Aorta (tissue), 5 donors: ENCODE results near the gene METTL23. TPM values are rescaled to one million over a fixed set of nuclear protein-coding genes. Genes with fewer than 3 reads are reported as not detected.

Source experiments
- ATAC-seq: fragments of 200-7000 bp; cut with Tn5 transposase; one replicate; pipeline ENCODE4 v1.9.1; 2022; ENCODE audit warnings: moderate library complexity; ENCODE audit not compliant: low FRiP score
- DNase-seq, 2 donors: peaks; one replicate each; pipeline ENCODE4 v3.0.0-alpha.2; 2020
- H3K27ac ChIP-seq, 2 donors: one replicate each; pipeline ENCODE4 v1.5.1; 2013; ENCODE audit warnings: low read length in 2 of 2, mild to moderate bottlenecking in 2 of 2, moderate library complexity in 2 of 2, control low read depth in 1 of 2, inconsistent platforms in 1 of 2, low read depth in 1 of 2
- H3K27me3 ChIP-seq, 2 donors: one replicate each; pipeline ENCODE4 v1.6.1; 2013; ENCODE audit warnings: control low read depth in 1 of 2, low read length in 1 of 2, mild to moderate bottlenecking in 1 of 2, moderate library complexity in 1 of 2; ENCODE audit not compliant: insufficient read depth in 2 of 2, control insufficient read depth in 1 of 2
- H3K36me3 ChIP-seq, 2 donors: one replicate each; pipeline ENCODE4 v1.6.1; 2013; ENCODE audit warnings: control low read depth in 1 of 2, low read length in 1 of 2, mild to moderate bottlenecking in 1 of 2; ENCODE audit not compliant: insufficient read depth in 2 of 2, control insufficient read depth in 1 of 2
- H3K4me1 ChIP-seq, 2 donors: one replicate each; pipeline ENCODE4 v1.6.1; 2013; ENCODE audit warnings: low read length in 2 of 2, control low read depth in 1 of 2, mild to moderate bottlenecking in 1 of 2, moderate library complexity in 1 of 2; ENCODE audit not compliant: insufficient read depth in 2 of 2, control insufficient read depth in 1 of 2
- H3K4me3 ChIP-seq, 2 donors: one replicate each; pipeline ENCODE4 v1.5.1; 2013; ENCODE audit warnings: low read length in 2 of 2, control low read depth in 1 of 2, mild to moderate bottlenecking in 1 of 2
- H3K9me3 ChIP-seq: one replicate; pipeline ENCODE4 v1.6.1; 2013; ENCODE audit warnings: mild to moderate bottlenecking, low read length; ENCODE audit not compliant: control insufficient read depth
- WGBS, 2 donors: extraction: QIAGEN DNeasy Blood & Tissue Kit; methylation state at CpG; one replicate each; pipeline ENCODE4 v1.1.7; 2013; 5-methylcytosine and 5-hydroxymethylcytosine counted together
- intact Hi-C, 2 donors: fragments of 100-400 bp; cut with DNase I; formaldehyde crosslinking; loops; one replicate each; pipeline versions ENCODE4 v1.14.2 to v1.15.0; 2022
- polyA plus RNA-seq, 2 donors: library from polyadenylated mRNA; stranded (reverse); fragments of 200-250 nt; gene quantifications; one replicate each; pipeline ENCODE4 v1.2.3, GENCODE V29; 2013
- total RNA-seq, 2 donors: library from RNA; stranded (reverse); fragmentation: NEBNext Ultra II Directional; extraction: Animal tissue kit (Norgen Biotek cat#: 25700); gene quantifications; one replicate each; pipeline ENCODE4 v1.2.1, GENCODE V29; 2021
- donor health status: healthy with polysubstance abuse.
- donor health status: Bipolar disorder and iron deficiency.
- donor health status: DM: no; HTN: no; CAD: no.
- donor health status: DM: no; HTN: no; CAD: no.
- donor health status: DM: yes; HTN: yes; CAD: no.

The METTL23 gene
- total and polyA plus RNA-seq, 4 donors: 26.8 to 37.5 (median 28.2) TPM

GRCh38 chr17:76683921-76684745, 42.5 kb upstream of the METTL23 start:
- intact Hi-C loops: no loop called here
- ATAC-seq (no peak), DNase-seq (peak in 1 of 2 donors; percentile 71)
- Histone ChIP-seq H3K4me3 (no peak overlapping the region), H3K27me3 (no peaks in the 10 kb centered on the region), H3K36me3 (no peaks in the 10 kb centered on the region), H3K4me1 (no peaks in the 10 kb centered on the region), H3K27ac (no peak overlapping the region), H3K9me3 (no peaks in the 10 kb centered on the region)
- 84 to 86% methylated on average over 25 of the region's 25 CpGs for WGBS, 2 donors

DNA sequence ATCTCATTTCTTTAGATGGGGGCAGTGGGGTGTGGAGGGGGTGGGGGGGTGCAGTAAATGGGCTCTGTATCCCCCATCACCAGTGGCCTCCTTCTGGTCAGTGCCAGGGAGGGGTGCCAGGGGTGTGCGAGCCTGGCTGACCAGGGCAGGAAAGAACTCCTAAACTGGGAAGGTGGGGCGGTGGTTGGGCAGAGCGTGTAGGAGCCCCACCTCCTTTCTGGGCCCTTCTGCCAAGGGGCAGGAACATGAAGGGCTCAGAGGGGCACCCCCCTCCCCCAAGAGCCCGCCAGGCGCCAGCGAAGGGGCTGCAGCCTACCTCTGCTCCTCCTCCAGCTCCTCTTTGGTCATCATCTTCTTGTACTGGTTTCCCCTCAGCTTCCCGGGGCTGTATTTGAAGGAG, 41.9 kb upstream of the METTL23 start:
- DNase-seq (no peak), ATAC-seq (no peak)
- no peak overlapping the region for H3K27ac ChIP-seq
- intact Hi-C loops: no loop called here
- no peaks in the 10 kb centered on the region for H3K36me3 ChIP-seq
- no peaks in the 10 kb centered on the region for H3K27me3 ChIP-seq
- H3K4me3 ChIP-seq: no peak overlapping the region
- no peaks in the 10 kb centered on the region for H3K4me1 ChIP-seq
- WGBS, 2 donors: 71 to 82% methylated on average over 6 to 7 of the region's 7 CpGs
- H3K9me3 ChIP-seq: no peaks in the 10 kb centered on the region

- DNase-seq (no peak), ATAC-seq (no peak)
- Histone ChIP-seq H3K4me1 (no peaks in the 10 kb centered on the region), H3K36me3 (no peaks in the 10 kb centered on the region), H3K27ac (peak overlapping the region in 1 of 2 donors; percentile 4), H3K27me3 (no peaks in the 10 kb centered on the region), H3K4me3 (no peak overlapping the region), H3K9me3 (no peaks in the 10 kb centered on the region)
- 85 to 94% methylated on average over 12 of the region's 12 CpGs for WGBS, 2 donors
- intact Hi-C loops: no loop called here
These were observed 41.3 kb upstream of the METTL23 start for GRCh38 chr17:76685366-76685765.

DNA sequence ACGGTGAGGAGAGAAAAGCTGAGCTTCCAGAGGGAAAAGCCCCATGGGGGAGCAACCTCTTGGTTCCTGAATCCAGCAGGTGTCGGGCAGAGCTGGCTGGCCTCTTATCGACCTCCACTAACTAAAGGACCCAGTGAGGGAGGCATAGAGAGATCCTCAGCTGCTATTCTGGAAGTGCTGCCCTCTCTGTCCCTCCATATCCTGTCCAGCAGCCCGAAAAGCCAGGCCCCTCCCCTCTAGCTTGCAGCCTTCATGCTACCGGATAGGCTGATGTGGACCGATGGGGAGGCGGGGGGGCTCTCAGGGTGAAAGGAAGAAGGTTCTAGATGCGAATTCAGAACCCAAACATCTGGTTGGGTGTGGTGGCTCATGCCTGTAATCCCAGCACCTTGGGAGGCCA, 40.8 kb upstream of the METTL23 start:
- 82 to 85% methylated on average over 8 of the region's 8 CpGs for WGBS, 2 donors
- intact Hi-C loops: no loop called here
- Histone ChIP-seq H3K9me3 (no peaks in the 10 kb centered on the region), H3K4me1 (no peaks in the 10 kb centered on the region), H3K27ac (no peak overlapping the region), H3K27me3 (no peaks in the 10 kb centered on the region), H3K4me3 (no peak overlapping the region), H3K36me3 (no peaks in the 10 kb centered on the region)
- ATAC-seq (no peak), DNase-seq (no peak)

GRCh38 chr17:76686538-76687297, 39.9 kb upstream of the METTL23 start:
- peak overlapping the region in 1 of 2 donors; percentile 55 for H3K27ac ChIP-seq
- no peaks in the 10 kb centered on the region for H3K36me3 ChIP-seq
- no peaks in the 10 kb centered on the region for H3K4me1 ChIP-seq
- no peak overlapping the region for H3K4me3 ChIP-seq
- ATAC-seq (peak; percentile 19), DNase-seq (no peak)
- 66 to 71% methylated on average over 15 of the region's 15 CpGs for WGBS, 2 donors
- H3K9me3 ChIP-seq: no peaks in the 10 kb centered on the region
- H3K27me3 ChIP-seq: no peaks in the 10 kb centered on the region
- intact Hi-C loops: no loop called here

- H3K27ac ChIP-seq: peak overlapping the region; percentile 56 to 62
- intact Hi-C loops: loop anchor here in 1 of 2 donors (2.0 kb wide), 1 partner anchor 27 kb away; no protein-coding TSS in a partner anchor
- DNase-seq (peak; percentile 83 to 84), ATAC-seq (peak; percentile 81)
- no peaks in the 10 kb centered on the region for H3K4me1 ChIP-seq
- H3K27me3 ChIP-seq: no peaks in the 10 kb centered on the region
- no peaks in the 10 kb centered on the region for H3K36me3 ChIP-seq
- WGBS, 2 donors: 22 to 23% methylated on average over 25 to 26 of the region's 26 CpGs
- H3K9me3 ChIP-seq: no peaks in the 10 kb centered on the region
- H3K4me3 ChIP-seq: no peak overlapping the region
These were observed 39.1 kb upstream of the METTL23 start for GRCh38 chr17:76687298-76688164.

- H3K4me3 ChIP-seq: no peak overlapping the region
- 18 to 40% methylated on average over 11 of the region's 11 CpGs for WGBS, 2 donors
- H3K4me1 ChIP-seq: no peaks in the 10 kb centered on the region
- intact Hi-C loops: loop anchor here in 1 of 2 donors (2.0 kb wide), 1 partner anchor 27 kb away; no protein-coding TSS in a partner anchor
- DNase-seq (peak in 1 of 2 donors; percentile 73), ATAC-seq (peak; percentile 37)
- peak overlapping the region; percentile 56 to 62 for H3K27ac ChIP-seq
- no peaks in the 10 kb centered on the region for H3K36me3 ChIP-seq
- no peaks in the 10 kb centered on the region for H3K27me3 ChIP-seq
- no peaks in the 10 kb centered on the region for H3K9me3 ChIP-seq
These were observed 38.4 kb upstream of the METTL23 start for GRCh38 chr17:76688165-76688622.

DNA sequence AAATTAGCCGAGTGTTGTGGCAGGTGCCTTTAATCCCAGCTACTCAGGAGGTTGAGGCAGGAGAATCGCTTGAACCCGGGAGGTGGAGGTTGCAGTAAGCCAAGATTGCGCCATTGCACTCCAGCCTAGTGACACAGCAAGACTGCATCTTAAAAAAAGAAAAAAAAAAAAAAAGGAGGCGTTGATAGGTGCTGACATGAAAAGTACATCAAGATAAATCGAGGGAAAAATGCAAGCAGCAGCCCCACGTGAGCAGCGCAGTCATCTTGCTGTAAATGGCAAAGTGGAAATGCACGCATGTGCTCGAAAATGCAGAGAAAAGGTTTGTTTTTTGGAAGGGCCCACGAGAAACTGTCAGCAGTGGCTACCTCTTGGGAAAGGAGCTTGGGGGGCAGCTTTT, 36.8 kb upstream of the METTL23 start:
- Histone ChIP-seq H3K9me3 (no peaks in the 10 kb centered on the region), H3K4me3 (no peak overlapping the region), H3K36me3 (no peaks in the 10 kb centered on the region), H3K27ac (no peak overlapping the region), H3K4me1 (no peaks in the 10 kb centered on the region), H3K27me3 (no peaks in the 10 kb centered on the region)
- 88 to 93% methylated on average over 11 of the region's 11 CpGs for WGBS, 2 donors
- DNase-seq (no peak), ATAC-seq (no peak)
- intact Hi-C loops: loop anchor here in 1 of 2 donors (2.0 kb wide), 1 partner anchor 25 kb away; no protein-coding TSS in a partner anchor
